ENCODE results near the gene DNAAF8. TPM values are rescaled to one million over a fixed set of nuclear protein-coding genes. Genes with fewer than 3 reads are reported as not detected.

DNAAF8 gene
- total RNA-seq, 1 donor from 2014 or later = 1.5 TPM

GRCh38 chr16:4744555-4745273 lies 10.4 kb downstream of the DNAAF8 start:
- intact Hi-C loops (cut with DNase I) = no loop called here
- ATAC-seq (no peak), DNase-seq (ENCODE audit: missing footprints) (no peak)

GRCh38 chr16:4745274-4745569 lies 10.9 kb downstream of the DNAAF8 start:
- intact Hi-C loops (cut with DNase I) = no loop called here
- DNase-seq (ENCODE audit: missing footprints) (no peak), ATAC-seq (no peak)

- ATAC-seq (no peak), DNase-seq (ENCODE audit: missing footprints) (no peak)
Measured at GRCh38 chr16:4746215-4746614, 11.9 kb downstream of the DNAAF8 start.

GRCh38 chr16:4746991-4747574 lies 12.7 kb downstream of the DNAAF8 start:
- ATAC-seq (peak; percentile 18), DNase-seq (ENCODE audit: missing footprints) (no peak)
- intact Hi-C loops (cut with DNase I) = no loop called here

More at GRCh38 chr16:4746215-4746614, 11.9 kb downstream of the DNAAF8 start:
- intact Hi-C loops (cut with DNase I) = no loop called here

GRCh38 chr16:4747906-4748681 lies 13.8 kb downstream of the DNAAF8 start:
- DNase-seq (ENCODE audit: missing footprints) (no peak), ATAC-seq (no peak)
- intact Hi-C loops (cut with DNase I) = no loop called here

- ATAC-seq (no peak), DNase-seq (ENCODE audit: missing footprints) (no peak)
- intact Hi-C loops (cut with DNase I) = no loop called here
Measured at GRCh38 chr16:4748682-4749411, 14.5 kb downstream of the DNAAF8 start.

GRCh38 chr16:4749700-4750257 lies 15.4 kb downstream of the DNAAF8 start:
- DNase-seq (ENCODE audit: missing footprints) = no peak
- intact Hi-C loops (cut with DNase I) = no loop called here
- no peak for ATAC-seq

GRCh38 chr16:4750896-4751295 lies 16.6 kb downstream of the DNAAF8 start:
- intact Hi-C loops (cut with DNase I) = no loop called here
- ATAC-seq (no peak), DNase-seq (ENCODE audit: missing footprints) (no peak)

GRCh38 chr16:4752351-4753100 lies 18.2 kb downstream of the DNAAF8 start:
- DNase-seq (ENCODE audit: missing footprints) (no peak), ATAC-seq (no peak)
- intact Hi-C loops (cut with DNase I) = no loop called here

- intact Hi-C loops (cut with DNase I) = no loop called here
- no peak for DNase-seq (ENCODE audit: missing footprints)
- ATAC-seq = no peak
Measured at GRCh38 chr16:4753227-4753626, 18.9 kb downstream of the DNAAF8 start.

- no peak for DNase-seq (ENCODE audit: missing footprints)
- intact Hi-C loops (cut with DNase I) = no loop called here
- ATAC-seq = no peak
Measured at GRCh38 chr16:4754865-4755264, 20.5 kb downstream of the DNAAF8 start.

- ATAC-seq = no peak
- intact Hi-C loops (cut with DNase I) = no loop called here
- DNase-seq (ENCODE audit: missing footprints) = no peak
Measured at GRCh38 chr16:4755687-4756086, 21.4 kb downstream of the DNAAF8 start.

GRCh38 chr16:4760221-4760910 lies 26.0 kb downstream of the DNAAF8 start:
- intact Hi-C loops (cut with DNase I) = no loop called here
- DNase-seq (ENCODE audit: missing footprints) = no peak
- no peak for ATAC-seq

GRCh38 chr16:4762205-4762604 lies 27.9 kb downstream of the DNAAF8 start:
- no peak for ATAC-seq
- DNase-seq (ENCODE audit: missing footprints) = no peak
- intact Hi-C loops (cut with DNase I) = no loop called here

GRCh38 chr16:4763791-4764190 lies 29.5 kb downstream of the DNAAF8 start:
- intact Hi-C loops (cut with DNase I) = no loop called here

GRCh38 chr16:4765511-4766474 lies 31.5 kb downstream of the DNAAF8 start:
- ATAC-seq (no peak), DNase-seq (ENCODE audit: missing footprints) (peak; percentile 37)
- intact Hi-C loops (cut with DNase I) = no loop called here

More at GRCh38 chr16:4763791-4764190, 29.5 kb downstream of the DNAAF8 start:
- peak; percentile 34 for DNase-seq (ENCODE audit: missing footprints)
- no peak for ATAC-seq
